DMS53 treated with DMSO at 0.1 percent for 48 hours (cell line): Measurements from ENCODE around the gene ANKHD1.

Experiments
- DNase-seq: peaks from one replicate; lab custom pipeline; 2025; ENCODE audit not compliant: unreplicated experiment; lab: John Stamatoyannopoulos, UW

ANKHD1 gene, protein sequence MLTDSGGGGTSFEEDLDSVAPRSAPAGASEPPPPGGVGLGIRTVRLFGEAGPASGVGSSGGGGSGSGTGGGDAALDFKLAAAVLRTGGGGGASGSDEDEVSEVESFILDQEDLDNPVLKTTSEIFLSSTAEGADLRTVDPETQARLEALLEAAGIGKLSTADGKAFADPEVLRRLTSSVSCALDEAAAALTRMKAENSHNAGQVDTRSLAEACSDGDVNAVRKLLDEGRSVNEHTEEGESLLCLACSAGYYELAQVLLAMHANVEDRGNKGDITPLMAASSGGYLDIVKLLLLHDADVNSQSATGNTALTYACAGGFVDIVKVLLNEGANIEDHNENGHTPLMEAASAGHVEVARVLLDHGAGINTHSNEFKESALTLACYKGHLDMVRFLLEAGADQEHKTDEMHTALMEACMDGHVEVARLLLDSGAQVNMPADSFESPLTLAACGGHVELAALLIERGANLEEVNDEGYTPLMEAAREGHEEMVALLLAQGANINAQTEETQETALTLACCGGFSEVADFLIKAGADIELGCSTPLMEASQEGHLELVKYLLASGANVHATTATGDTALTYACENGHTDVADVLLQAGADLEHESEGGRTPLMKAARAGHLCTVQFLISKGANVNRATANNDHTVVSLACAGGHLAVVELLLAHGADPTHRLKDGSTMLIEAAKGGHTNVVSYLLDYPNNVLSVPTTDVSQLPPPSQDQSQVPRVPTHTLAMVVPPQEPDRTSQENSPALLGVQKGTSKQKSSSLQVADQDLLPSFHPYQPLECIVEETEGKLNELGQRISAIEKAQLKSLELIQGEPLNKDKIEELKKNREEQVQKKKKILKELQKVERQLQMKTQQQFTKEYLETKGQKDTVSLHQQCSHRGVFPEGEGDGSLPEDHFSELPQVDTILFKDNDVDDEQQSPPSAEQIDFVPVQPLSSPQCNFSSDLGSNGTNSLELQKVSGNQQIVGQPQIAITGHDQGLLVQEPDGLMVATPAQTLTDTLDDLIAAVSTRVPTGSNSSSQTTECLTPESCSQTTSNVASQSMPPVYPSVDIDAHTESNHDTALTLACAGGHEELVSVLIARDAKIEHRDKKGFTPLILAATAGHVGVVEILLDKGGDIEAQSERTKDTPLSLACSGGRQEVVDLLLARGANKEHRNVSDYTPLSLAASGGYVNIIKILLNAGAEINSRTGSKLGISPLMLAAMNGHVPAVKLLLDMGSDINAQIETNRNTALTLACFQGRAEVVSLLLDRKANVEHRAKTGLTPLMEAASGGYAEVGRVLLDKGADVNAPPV (N-terminal part only)

DNA sequence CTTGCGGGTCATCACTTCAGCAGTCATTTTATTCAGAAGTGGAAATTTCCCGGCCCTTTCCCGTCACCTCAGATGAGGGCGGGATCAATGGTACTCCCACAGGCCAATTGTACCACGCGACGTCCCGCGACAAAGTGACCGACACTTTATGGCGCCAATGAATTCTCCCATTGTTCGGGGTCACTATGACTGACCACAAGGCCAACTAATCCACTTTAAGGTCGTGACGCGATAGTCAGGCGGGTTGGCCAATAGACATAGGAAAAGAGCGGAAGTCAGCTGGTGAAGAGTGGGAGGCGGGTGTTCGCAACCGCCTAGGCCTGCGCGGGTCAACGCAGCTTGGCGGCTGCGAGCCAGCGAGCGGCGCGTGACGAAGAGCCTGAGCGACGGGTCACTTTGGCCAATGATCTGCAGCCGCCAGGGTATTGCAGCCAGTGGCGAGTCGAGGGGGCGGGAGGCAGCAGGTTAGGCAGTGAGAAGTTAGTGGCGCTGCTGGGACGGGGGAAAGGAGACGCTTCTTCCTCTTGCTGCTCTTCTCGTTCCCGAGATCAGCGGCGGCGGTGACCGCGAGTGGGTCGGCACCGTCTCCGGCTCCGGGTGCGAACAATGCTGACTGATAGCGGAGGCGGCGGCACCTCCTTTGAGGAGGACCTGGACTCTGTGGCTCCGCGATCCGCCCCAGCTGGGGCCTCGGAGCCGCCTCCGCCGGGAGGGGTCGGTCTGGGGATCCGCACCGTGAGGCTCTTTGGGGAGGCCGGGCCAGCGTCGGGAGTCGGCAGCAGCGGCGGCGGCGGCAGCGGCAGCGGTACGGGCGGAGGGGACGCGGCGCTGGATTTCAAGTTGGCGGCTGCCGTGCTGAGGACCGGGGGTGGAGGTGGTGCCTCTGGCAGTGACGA is at the start of gene ANKHD1:
Gene ANKHD1, plus strand, starts transcription at position 472 of the 896 bp plus-strand sequence. Its CDS starts 135 bp downstream, at position 607.
- peak; percentile 99 for DNase-seq

GRCh38 chr5:140355546-140355945 is 46.1 kb upstream of the ANKHD1 start:
- DNase-seq: no peak

DNA sequence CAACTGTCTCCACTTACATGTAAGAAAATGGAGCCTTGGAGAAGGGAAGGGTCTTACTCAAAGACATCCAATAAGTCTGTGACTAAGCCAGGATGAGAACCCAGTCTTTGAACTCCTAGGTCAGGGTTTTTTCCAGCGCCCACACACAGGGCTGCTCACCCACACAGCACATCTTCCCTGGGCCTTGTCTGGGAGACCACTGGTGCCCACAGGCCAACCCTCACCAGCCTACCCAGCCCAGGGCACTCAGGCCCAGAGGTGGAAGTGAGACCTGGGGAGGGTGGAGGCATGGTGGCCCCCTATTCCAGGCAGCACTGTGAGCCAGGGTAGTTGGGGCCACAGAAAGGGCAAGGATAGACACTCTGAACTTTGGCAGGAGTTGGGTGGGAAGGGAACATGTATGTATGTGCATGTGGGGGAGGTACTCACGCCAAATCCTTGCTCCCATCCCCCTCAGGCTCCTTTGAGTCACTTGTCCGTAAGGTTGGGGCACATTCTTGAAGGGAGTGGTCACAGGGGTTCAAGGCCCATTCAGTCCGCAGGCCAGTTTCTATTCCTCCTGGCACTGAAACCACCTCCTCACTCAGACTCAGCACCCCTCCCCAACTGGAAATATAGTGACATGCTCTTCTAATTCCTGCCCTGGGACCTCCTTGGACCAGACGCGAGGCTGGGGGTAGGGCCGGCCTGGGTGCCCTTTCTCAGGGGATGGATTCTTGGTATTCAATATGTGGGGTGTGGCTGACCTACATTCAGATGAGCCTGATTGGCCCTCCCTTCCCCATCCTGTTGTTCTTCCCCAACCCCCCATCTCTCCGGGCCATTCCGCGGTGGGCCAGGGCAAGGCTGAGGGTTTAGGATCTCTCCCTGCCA is 44.5 kb upstream of the ANKHD1 start:
- DNase-seq: no peak

DNA sequence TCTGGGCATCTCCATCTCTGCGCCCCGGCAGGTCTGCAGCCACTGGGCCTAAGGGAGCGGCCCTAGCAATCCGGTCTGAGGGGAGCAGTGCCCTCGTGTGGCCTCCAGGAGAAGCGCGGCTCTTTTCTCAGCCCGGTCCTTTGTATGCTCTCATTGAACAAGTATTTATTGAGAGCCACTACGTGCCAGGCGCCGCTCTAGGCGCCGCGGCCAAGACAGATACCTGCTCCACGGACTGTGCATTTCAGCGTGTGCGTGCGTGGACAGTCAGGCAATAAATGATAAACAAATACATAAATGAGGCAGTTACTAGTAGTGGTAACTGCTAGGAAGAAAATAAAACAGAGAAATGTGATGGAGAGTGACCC is 43.9 kb upstream of the ANKHD1 start:
- DNase-seq: peak; percentile 82

DNA sequence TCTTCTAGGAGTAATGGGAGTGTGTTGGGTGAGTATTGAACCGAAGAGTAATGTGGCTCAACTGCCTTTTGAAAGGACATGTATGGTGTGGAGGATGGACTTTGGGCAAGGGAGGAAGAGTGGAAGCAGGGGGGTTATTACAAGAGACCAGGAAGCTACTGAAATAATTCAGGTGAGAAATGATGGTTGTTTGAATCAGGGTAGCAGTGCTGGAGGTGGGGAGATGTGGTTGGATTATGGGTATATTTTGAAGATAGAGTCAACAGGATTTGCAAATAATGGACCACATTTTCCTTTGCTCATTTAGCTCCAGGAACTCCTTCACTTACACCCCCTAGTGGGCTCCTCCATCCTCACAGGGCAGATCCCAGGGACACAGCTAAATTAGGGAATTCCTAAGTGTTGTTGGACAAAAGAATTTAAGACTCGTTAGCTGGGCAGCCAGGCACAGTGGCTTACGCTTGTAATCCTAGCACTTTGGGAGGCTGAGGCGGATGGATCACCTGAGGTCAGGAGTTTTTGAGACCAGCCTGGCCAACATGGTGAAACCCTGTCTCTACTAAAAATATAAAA is 42.8 kb upstream of the ANKHD1 start:
- no peak for DNase-seq

GRCh38 chr5:140360101-140360500 is 41.5 kb upstream of the ANKHD1 start, which contains the start of gene SLC4A9:
Gene SLC4A9, plus strand, starts transcription at chr5:140360194. Its CDS starts 43 bp downstream, at chr5:140360237.
- DNase-seq: no peak

- DNase-seq: no peak
These were observed 40.8 kb upstream of the ANKHD1 start for GRCh38 chr5:140360681-140361479.

DNA sequence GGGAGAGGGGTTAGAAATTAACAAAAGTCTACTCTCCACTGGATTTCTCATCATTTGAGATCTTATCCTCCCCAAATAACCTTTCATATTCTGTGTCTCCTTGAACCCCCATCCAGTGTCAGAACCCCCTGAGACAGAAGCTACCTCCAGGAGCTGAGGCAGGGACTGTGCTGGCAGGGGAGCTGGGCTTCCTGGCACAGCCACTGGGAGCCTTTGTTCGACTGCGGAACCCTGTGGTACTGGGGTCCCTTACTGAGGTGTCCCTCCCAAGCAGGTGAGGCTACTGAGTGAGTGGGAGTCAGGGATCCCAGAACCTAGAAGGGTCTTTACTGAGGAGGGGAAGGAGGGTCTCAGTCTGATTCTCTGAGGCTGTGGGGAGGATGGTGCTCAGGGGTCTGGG is 39.7 kb upstream of the ANKHD1 start:
- DNase-seq: no peak

DNA sequence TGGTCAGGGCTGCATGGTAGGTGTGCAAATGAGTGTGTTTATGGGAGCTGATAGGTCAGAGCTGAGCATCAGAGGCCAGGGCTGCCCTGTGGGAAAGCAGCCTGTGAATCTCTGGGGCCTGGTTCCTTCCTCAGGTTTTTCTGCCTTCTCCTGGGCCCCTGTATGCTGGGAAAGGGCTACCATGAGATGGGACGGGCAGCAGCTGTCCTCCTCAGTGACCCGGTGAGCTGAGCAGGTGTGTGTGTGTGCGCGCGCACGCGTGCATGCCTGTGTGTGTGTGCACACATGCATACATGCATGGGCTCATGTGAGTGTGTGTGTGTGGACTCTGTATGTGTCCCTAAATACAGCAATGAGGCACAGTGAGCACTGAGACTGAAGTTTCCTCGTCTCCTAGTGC is 39.3 kb upstream of the ANKHD1 start:
- DNase-seq: no peak

- DNase-seq: peak; percentile 61
These were observed 38.6 kb upstream of the ANKHD1 start for GRCh38 chr5:140362875-140363630.

- no peak for DNase-seq
These were observed 37.8 kb upstream of the ANKHD1 start for GRCh38 chr5:140363631-140364471.

GRCh38 chr5:140364472-140364765 is 37.2 kb upstream of the ANKHD1 start:
- no peak for DNase-seq

DNA sequence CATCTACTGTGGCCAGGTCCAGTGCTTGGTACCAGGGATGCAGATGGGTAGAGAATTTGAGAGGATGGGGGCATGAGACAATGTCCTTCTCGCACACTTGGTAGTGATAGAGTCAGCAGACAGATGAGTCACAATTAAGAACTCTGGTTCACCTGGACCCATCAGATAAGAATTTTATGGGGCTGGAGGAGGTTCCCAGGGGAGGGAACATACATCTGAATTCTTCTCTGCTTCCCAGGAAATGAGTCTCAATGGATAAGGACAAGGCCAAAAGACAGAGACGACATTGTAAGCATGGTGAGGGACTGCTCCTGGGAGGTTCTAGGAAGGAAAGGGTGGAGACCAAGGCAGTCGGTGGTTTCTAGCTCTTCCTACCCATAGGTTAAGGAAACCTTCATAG is 36.4 kb upstream of the ANKHD1 start:
- DNase-seq: no peak

DNA sequence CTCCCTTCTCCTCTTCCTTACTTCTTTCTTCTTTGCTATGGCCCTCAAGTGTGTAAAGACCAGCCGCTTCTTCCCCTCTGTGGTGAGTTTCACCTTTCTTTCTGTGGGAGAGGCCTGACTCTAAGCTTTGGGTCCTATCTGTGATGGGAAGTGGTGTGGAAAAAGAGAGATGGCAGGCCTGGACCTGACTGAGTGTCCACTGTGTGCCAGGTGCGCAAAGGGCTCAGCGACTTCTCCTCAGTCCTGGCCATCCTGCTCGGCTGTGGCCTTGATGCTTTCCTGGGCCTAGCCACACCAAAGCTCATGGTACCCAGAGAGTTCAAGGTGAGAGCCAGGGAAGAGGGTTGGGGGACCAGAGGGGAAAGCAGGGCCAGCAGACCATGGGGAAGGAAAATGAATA is 35.7 kb upstream of the ANKHD1 start:
- no peak for DNase-seq

- no peak for DNase-seq
These were observed 34.9 kb upstream of the ANKHD1 start for GRCh38 chr5:140366589-140367255.
